ENCODE measurements around the gene PDCD4. TPM values are rescaled to one million over a fixed set of nuclear protein-coding genes. Genes with fewer than 3 reads are reported as not detected.
"Not testable (repeated sequence)": the region's sequence is repeated elsewhere in the genome, so short reads cannot be mapped to it uniquely, and the experiment has no call there.

The PDCD4 gene
- total RNA-seq, 1 donor = 330 TPM

- Histone ChIP-seq H3K4me1 (ENCODE audit: insufficient read depth, low read length) (peaks cover 100% of the 10 kb centered on the region), H3K9me3 (ENCODE audit: low read depth, low read length) (no peaks in the 10 kb centered on the region), H3K4me3 (ENCODE audit: low read length) (no peak overlapping the region), H3K27me3 (ENCODE audit: insufficient read depth, low read length) (no peaks in the 10 kb centered on the region)
Measured at GRCh38 chr10:110863956-110864355, 7.8 kb upstream of the PDCD4 start.

GRCh38 chr10:110864662-110865140 is 7.0 kb upstream of the PDCD4 start:
- Histone ChIP-seq H3K4me3 (ENCODE audit: low read length) (no peak overlapping the region), H3K4me1 (ENCODE audit: insufficient read depth, low read length) (peaks cover 100% of the 10 kb centered on the region), H3K9me3 (ENCODE audit: low read depth, low read length) (no peaks in the 10 kb centered on the region), H3K27me3 (ENCODE audit: insufficient read depth, low read length) (no peaks in the 10 kb centered on the region)

- Histone ChIP-seq H3K27me3 (ENCODE audit: insufficient read depth, low read length) (no peaks in the 10 kb centered on the region), H3K4me3 (ENCODE audit: low read length) (no peak overlapping the region), H3K9me3 (ENCODE audit: low read depth, low read length) (no peaks in the 10 kb centered on the region), H3K4me1 (ENCODE audit: insufficient read depth, low read length) (peaks cover 100% of the 10 kb centered on the region)
Measured at GRCh38 chr10:110865186-110865808, 6.4 kb upstream of the PDCD4 start.

- no peaks in the 10 kb centered on the region for H3K9me3 ChIP-seq (ENCODE audit: low read depth, low read length)
- H3K4me3 ChIP-seq (ENCODE audit: low read length) = no peak overlapping the region
- H3K27me3 ChIP-seq (ENCODE audit: insufficient read depth, low read length) = no peaks in the 10 kb centered on the region
- peaks cover 100% of the 10 kb centered on the region for H3K4me1 ChIP-seq (ENCODE audit: insufficient read depth, low read length)
Measured at GRCh38 chr10:110865809-110866482, 5.8 kb upstream of the PDCD4 start.

- H3K9me3 ChIP-seq (ENCODE audit: low read depth, low read length); H3K27me3 ChIP-seq (ENCODE audit: insufficient read depth, low read length); H3K4me3 ChIP-seq (ENCODE audit: low read length): not testable (repeated sequence)
- H3K4me1 ChIP-seq (ENCODE audit: insufficient read depth, low read length) = peaks cover 92% of the 10 kb centered on the region
Measured at GRCh38 chr10:110867011-110867806, 4.5 kb upstream of the PDCD4 start.

GRCh38 chr10:110867807-110868465 is 3.8 kb upstream of the PDCD4 start:
- Histone ChIP-seq H3K4me3 (ENCODE audit: low read length) (no peak overlapping the region), H3K27me3 (ENCODE audit: insufficient read depth, low read length) (no peaks in the 10 kb centered on the region), H3K9me3 (ENCODE audit: low read depth, low read length) (no peaks in the 10 kb centered on the region), H3K4me1 (ENCODE audit: insufficient read depth, low read length) (peaks cover 85% of the 10 kb centered on the region)

GRCh38 chr10:110868981-110869380 is 2.7 kb upstream of the PDCD4 start:
- no peak overlapping the region for H3K4me3 ChIP-seq (ENCODE audit: low read length)

GRCh38 chr10:110870823-110871297 is 868 bp upstream of the PDCD4 start:
- H3K4me3 ChIP-seq (ENCODE audit: low read length) = peak overlapping the region; percentile 84

More at GRCh38 chr10:110868981-110869380, 2.7 kb upstream of the PDCD4 start:
- no peaks in the 10 kb centered on the region for H3K9me3 ChIP-seq (ENCODE audit: low read depth, low read length)
- H3K27me3 ChIP-seq (ENCODE audit: insufficient read depth, low read length) = no peaks in the 10 kb centered on the region
- H3K4me1 ChIP-seq (ENCODE audit: insufficient read depth, low read length) = peaks cover 77% of the 10 kb centered on the region

GRCh38 chr10:110872145-110872983 is 636 bp downstream of the PDCD4 start:
- H3K4me1 ChIP-seq (ENCODE audit: insufficient read depth, low read length) = peaks cover 48% of the 10 kb centered on the region

More at GRCh38 chr10:110870823-110871297, 868 bp upstream of the PDCD4 start:
- Histone ChIP-seq H3K27me3 (ENCODE audit: insufficient read depth, low read length) (no peaks in the 10 kb centered on the region), H3K4me1 (ENCODE audit: insufficient read depth, low read length) (peaks cover 60% of the 10 kb centered on the region), H3K9me3 (ENCODE audit: low read depth, low read length) (no peaks in the 10 kb centered on the region)

GRCh38 chr10:110872984-110873923 is 1.5 kb downstream of the PDCD4 start:
- Histone ChIP-seq H3K4me3 (ENCODE audit: low read length) (peak overlapping the region; percentile 84), H3K4me1 (ENCODE audit: insufficient read depth, low read length) (peaks cover 39% of the 10 kb centered on the region), H3K27me3 (ENCODE audit: insufficient read depth, low read length) (no peaks in the 10 kb centered on the region)

More at GRCh38 chr10:110872145-110872983, 636 bp downstream of the PDCD4 start:
- Histone ChIP-seq H3K4me3 (ENCODE audit: low read length) (peak overlapping the region; percentile 84), H3K27me3 (ENCODE audit: insufficient read depth, low read length) (no peaks in the 10 kb centered on the region), H3K9me3 (ENCODE audit: low read depth, low read length) (no peaks in the 10 kb centered on the region)

GRCh38 chr10:110873951-110874350 is 2.2 kb downstream of the PDCD4 start:
- Histone ChIP-seq H3K4me1 (ENCODE audit: insufficient read depth, low read length) (peaks cover 32% of the 10 kb centered on the region), H3K27me3 (ENCODE audit: insufficient read depth, low read length) (no peaks in the 10 kb centered on the region), H3K9me3 (ENCODE audit: low read depth, low read length) (no peaks in the 10 kb centered on the region), H3K4me3 (ENCODE audit: low read length) (peak overlapping the region; percentile 84)

More at GRCh38 chr10:110872984-110873923, 1.5 kb downstream of the PDCD4 start:
- no peaks in the 10 kb centered on the region for H3K9me3 ChIP-seq (ENCODE audit: low read depth, low read length)

GRCh38 chr10:110876000-110876399 is 4.3 kb downstream of the PDCD4 start:
- H3K4me3 ChIP-seq (ENCODE audit: low read length) = no peak overlapping the region
- H3K4me1 ChIP-seq (ENCODE audit: insufficient read depth, low read length) = peaks cover 12% of the 10 kb centered on the region
- no peaks in the 10 kb centered on the region for H3K9me3 ChIP-seq (ENCODE audit: low read depth, low read length)
- no peaks in the 10 kb centered on the region for H3K27me3 ChIP-seq (ENCODE audit: insufficient read depth, low read length)

- peaks cover 7% of the 10 kb centered on the region for H3K4me1 ChIP-seq (ENCODE audit: insufficient read depth, low read length)
- H3K9me3 ChIP-seq (ENCODE audit: low read depth, low read length) = no peaks in the 10 kb centered on the region
- no peak overlapping the region for H3K4me3 ChIP-seq (ENCODE audit: low read length)
- no peaks in the 10 kb centered on the region for H3K27me3 ChIP-seq (ENCODE audit: insufficient read depth, low read length)
Measured at GRCh38 chr10:110876788-110877187, 5.1 kb downstream of the PDCD4 start.
